Choroid plexus epithelial cell (primary cell): Measurements from ENCODE around the gene ATAD3A.

ENCODE experiments used
- DNase-seq: peaks from one replicate; pipeline ENCODE4 v3.0.0-alpha.2; 2010; ENCODE audit warnings: low read depth
- H3K4me3 ChIP-seq: 2 replicates; pipeline ENCODE4 v1.5.1; 2011; ENCODE audit warnings: low read depth, mild to moderate bottlenecking, control low read depth, low read length, moderate library complexity
- TF ChIP-seq, protein P1 (sequence below): conservative IDR thresholded peaks from 2 replicates; pipeline ENCODE4 v1.5.1; 2011; ENCODE audit warnings: low read depth, mild to moderate bottlenecking, control low read depth, inconsistent platforms, low read length, moderate library complexity

The ATAD3A gene

DNA sequence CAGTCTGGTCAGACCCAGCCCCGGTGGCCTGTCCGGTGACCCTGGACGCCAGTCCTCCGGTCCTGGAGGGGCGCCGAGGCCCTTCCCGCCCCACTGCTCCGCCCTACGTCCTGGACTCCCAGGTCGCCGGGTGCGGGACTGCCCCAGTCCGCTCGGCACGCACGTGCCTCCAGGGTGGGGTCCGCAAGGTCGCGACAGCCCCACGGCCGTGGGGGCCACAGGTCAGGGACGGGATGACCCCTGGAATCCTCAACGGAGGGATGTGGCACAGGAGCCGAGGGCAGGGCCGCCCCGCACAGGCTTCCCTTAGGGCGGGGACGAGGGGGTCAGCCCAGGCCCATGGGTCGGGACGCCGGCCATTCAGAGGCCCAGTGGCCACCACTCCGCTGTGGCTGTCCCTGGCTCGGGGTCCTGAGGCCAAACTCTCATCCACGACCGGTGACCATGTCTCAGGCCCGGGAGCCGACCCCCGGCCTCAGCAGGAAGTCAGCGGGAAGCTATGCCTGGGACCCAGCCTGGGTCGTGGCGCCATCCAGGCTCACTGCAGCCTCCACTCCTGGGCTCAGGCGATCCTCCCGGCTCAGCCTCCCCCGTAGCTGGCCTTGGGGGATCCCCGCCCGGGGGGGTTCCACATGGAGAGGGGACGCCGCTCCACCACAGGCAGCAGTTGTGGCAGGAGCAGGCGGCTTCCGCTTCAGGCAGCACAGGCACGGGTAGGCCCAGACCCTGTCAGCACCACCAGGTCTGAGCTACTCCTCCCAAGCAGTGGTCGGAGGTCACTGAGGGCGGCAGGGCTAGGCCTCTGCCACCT lies 29.1 kb downstream of the ATAD3A start:
- TF ChIP-seq, protein P1, sequence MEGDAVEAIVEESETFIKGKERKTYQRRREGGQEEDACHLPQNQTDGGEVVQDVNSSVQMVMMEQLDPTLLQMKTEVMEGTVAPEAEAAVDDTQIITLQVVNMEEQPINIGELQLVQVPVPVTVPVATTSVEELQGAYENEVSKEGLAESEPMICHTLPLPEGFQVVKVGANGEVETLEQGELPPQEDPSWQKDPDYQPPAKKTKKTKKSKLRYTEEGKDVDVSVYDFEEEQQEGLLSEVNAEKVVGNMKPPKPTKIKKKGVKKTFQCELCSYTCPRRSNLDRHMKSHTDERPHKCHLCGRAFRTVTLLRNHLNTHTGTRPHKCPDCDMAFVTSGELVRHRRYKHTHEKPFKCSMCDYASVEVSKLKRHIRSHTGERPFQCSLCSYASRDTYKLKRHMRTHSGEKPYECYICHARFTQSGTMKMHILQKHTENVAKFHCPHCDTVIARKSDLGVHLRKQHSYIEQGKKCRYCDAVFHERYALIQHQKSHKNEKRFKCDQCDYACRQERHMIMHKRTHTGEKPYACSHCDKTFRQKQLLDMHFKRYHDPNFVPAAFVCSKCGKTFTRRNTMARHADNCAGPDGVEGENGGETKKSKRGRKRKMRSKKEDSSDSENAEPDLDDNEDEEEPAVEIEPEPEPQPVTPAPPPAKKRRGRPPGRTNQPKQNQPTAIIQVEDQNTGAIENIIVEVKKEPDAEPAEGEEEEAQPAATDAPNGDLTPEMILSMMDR: no peak
- H3K4me3 ChIP-seq: peak overlapping the region; percentile 64
- DNase-seq: no peak

DNA sequence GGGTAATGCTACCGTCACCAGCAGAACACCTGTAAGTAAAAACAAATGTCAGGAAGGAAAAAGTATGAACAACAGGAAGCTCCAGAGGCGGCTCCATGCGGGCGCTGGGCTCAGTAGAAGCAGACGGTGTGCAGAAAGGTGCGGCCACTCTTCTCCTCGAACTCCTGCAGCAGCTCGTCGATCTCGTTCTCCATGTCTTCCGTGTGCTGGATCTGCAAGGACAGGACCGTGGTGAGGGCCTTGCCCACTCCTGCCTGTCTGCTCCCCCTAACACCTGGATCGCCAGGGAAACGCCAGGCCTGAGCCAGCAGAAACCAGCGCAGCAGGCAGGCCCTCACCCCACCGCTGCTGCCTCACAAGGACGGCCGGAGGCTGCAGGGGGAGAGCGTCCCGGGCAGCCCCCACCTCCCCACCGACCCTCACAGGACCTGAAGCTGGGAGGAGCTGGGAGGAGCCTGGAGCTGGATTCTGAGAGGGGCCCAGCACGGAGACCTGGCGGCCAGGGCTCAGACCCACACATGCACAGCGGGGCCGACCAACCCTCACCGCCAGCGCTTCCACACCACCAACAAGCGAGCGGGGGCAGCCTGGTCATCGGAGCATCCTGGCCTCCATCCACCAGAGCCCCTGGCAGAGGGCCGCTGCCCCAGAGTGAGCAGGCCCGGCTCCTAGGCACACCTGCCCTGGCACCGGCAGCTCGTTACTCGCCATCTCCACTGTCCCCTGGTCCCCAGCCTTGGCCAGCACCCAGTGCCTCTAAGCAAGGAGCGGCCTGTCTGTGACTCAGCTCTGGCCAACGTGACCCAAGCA lies 30.2 kb downstream of the ATAD3A start:
- no peak for DNase-seq
- TF ChIP-seq, protein P1: no peak
- no peak overlapping the region for H3K4me3 ChIP-seq

DNA sequence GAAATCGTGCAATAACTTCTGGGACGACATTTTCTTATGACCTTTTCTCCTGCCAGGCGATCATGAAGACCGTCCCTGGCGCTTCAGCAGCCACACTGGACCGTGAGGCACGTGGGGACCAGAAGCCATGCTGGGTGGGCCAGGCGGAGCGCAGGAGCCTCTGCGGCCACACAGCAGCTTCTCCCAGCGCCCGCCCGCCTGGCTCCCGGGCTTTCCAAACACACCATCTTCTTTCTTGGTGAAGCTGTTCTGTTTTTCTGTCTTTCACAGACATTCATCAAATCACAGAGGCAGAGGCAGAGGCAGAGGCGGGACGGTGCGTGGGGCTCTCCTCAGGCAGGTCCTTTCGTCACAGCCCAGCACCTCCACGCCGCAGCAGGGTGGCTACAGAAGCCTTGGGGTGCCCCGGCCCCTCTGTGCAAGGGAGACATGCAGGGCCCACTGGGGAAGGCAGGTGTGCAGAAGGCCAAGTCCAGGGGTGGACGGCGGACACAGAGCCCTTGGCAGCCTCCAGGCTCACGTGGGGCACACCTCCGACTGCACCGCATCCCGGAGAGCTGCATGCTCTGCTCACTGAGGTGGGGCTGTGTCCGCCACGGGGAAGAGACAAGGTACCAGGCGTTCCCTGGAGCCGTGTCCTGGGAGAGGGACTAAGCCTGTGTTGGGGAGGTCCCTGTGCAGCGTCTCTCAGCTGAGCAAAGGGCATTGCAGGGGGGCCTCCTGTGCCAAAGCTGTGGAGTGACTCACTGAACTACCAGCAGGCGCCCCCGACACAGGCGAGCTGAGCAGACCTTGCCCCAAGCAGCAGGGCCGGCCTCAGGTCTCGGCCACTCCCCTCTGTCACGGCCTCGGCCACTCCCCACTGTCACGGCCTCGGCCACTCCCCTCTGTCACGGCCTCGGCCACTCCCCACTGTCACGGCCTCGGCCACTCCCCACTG lies 31.1 kb downstream of the ATAD3A start:
- no peak overlapping the region for H3K4me3 ChIP-seq
- DNase-seq: no peak
- TF ChIP-seq, protein P1: no peak

DNA sequence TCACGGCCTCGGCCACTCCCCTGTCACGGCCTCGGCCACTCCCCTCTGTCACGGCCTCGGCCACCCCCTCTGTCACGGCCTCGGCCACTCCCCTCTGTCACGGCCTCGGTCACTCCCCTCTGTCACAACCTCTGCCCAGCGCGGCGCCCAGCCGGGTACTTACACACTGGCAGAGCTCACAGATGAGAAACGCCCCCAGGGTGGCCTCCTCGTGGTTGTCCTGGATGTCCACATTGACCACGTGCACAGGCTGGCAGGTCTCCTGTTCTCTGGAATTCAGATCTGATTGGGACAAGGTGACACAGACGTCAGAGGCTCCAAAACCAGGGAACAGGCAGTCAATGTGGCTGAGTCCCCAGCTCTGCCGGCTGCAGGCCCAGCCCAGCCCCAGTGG lies 31.7 kb downstream of the ATAD3A start:
- H3K4me3 ChIP-seq: no peak overlapping the region
- TF ChIP-seq, protein P1: no peak
- no peak for DNase-seq

DNA sequence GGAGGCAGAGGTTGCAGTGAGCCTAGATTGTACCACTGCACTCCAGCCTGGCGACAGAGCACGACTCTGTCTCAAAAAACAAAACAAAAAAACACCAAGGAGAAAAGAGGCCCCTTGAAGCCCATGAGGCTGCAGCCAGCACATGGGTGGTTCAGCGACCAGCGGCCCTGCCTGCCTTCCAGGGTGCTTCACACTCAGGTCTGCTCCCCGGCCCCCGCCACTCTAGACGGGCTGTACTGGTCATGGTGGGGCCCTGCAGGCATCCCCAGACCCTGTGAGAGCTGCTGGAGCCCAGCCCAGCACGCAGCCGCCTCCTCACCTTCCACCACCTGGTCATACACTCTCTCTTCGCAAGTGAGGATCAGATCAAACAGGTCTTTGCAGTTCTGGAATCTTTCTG lies 32.6 kb downstream of the ATAD3A start:
- TF ChIP-seq, protein P1: no peak
- no peak overlapping the region for H3K4me3 ChIP-seq
- DNase-seq: no peak

DNA sequence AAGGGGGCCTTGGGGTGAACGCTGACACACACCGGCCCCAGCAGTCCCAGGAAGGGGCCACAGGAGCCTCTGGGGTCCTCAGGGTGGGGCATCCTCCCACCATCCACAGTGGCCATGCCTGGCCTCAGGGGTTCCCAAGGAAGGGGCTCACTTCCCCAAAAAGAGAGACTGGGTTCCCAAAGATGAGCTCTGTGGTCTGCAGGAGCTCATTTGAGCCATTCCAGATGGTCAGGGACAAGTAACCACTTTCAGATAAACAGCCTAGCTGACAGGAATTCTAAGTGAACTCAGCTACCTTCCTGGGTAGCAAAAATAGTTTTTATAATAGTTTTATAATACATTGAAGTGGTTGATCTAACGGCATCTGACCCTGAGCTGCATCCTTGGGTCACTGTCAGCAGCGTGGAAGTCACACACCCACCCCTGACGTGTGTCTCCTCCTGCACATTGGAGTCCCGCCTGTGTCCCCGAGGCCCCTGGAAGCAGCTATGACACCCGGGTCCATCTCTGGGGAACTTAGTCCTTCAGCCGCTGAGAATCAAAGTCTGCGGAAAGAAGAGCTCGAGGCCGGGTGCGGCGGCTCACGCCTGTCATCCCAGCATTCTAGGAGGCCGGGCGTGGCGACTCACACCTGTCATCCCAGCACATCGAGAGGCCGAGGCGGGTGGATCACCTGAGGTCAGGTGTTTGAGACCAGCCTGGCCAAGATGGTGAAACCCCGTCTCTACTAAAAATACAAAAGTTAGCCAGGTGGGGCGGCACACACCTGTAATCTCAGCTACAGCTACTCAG lies 34.2 kb downstream of the ATAD3A start:
- no peak overlapping the region for H3K4me3 ChIP-seq
- DNase-seq: no peak
- TF ChIP-seq, protein P1: no peak
